DMS53 treated with DMSO at 0.1 percent for 48 hours (cell line): ENCODE measurements around the gene TMEM250.

Experiments used
- DNase-seq: peaks from one replicate; lab custom pipeline; 2025; ENCODE audit not compliant: unreplicated experiment; lab: John Stamatoyannopoulos, UW

Gene TMEM250

GRCh38 chr9:136096505-136097001 lies 22.1 kb downstream of the TMEM250 start:
- DNase-seq: no peak

DNA sequence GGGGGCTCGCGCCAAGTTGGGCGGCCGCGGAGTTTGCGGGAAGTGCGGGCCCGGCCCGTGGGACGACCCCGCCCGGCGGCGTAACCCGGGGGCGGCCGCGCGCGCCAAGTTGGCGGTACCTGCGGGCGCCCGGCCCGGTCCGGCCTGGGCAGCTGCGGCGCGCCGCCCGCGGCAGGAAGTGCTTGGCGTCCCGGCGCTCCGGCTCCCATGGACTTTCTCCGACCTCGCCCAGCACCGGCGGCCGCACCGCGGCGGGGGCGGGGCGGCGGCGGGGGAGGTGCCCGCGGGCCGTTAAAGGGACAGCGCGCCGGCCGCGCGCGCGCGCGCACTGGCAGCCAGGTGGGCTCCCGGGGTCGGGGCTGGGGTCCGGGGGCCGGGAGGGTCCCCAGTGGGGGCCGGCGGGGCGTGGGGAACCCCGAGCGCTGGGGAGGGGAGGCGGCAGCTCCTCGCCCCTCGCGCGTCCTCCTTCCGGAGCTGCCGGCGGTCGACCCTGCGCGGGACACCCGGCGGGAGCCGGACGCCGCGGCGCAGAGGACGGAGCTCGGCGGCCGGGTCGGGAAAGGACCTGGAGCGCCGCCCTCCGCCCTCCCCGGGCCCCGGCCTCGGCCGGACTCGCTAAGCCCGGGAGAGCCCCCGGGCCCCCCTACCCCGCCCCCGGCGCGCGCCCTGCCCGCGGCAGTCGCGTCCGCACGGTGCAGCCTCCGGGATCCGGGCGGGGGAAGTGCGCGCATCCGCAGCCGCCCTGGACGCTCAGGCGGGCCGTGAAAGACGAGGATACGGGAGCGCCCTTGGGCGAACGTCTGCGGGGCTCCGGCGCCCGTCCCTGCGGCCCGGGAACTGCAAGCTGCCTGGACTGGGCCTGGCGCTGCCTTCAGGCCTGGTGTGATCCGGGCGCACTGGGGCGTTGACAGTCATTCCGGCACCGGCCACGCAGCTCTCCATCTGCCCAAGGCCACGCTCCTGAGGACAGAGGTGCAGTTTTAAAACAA lies 23.3 kb downstream of the TMEM250 start, which contains the start of gene NACC2:
Gene NACC2, minus strand, starts transcription at position 220 of the 989 bp plus-strand sequence. CDS start 44,768 bp downstream, outside the sequence.
- peak; percentile 36 for DNase-seq

GRCh38 chr9:136093995-136094881 lies 24.4 kb downstream of the TMEM250 start:
- DNase-seq: no peak

GRCh38 chr9:136093346-136093986 lies 25.2 kb downstream of the TMEM250 start:
- DNase-seq: no peak

GRCh38 chr9:136092741-136093140 lies 25.9 kb downstream of the TMEM250 start:
- DNase-seq: no peak

GRCh38 chr9:136092353-136092650 lies 26.4 kb downstream of the TMEM250 start:
- DNase-seq: no peak

GRCh38 chr9:136091582-136092352 lies 26.9 kb downstream of the TMEM250 start:
- DNase-seq: no peak

DNA sequence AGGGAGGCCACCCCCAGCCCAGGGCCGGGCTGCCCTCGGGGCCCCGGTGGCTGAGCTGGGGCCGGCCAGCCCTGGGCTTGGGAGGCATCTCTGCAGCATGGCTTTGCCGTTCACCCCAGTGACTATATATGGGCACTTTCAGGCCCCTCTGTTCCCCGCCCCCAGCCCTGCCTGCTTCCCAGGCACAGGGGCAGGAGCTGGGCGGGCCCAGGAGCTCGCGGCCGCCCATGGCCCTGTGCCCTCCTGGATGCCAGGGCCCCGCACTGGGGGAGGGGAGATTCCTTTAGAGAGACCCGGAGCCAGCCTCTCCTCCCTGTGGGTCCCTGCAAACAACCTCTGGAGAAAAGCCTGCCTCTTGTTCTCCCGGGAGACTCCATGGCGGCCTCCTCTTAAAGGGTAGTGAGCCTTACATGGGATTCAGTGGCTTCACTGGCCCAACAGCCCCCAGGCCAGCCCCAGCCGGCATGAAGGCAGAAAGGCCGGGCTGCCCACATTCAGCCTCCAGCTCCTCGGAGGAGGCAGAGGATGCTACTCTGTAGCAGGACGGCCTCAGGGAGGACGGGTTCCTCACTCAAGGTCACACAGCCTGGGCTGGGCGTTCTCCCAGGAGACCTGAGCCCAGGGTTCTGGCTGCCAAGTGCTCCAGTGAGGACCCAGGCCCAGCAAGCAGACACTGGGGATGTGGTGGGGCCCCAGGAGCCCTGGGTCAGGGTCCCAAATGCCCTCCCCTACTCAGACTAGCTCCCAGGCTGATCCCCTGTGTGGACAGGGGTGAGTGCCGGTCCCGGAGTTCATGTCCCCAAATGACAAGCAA lies 27.7 kb downstream of the TMEM250 start:
- no peak for DNase-seq

DNA sequence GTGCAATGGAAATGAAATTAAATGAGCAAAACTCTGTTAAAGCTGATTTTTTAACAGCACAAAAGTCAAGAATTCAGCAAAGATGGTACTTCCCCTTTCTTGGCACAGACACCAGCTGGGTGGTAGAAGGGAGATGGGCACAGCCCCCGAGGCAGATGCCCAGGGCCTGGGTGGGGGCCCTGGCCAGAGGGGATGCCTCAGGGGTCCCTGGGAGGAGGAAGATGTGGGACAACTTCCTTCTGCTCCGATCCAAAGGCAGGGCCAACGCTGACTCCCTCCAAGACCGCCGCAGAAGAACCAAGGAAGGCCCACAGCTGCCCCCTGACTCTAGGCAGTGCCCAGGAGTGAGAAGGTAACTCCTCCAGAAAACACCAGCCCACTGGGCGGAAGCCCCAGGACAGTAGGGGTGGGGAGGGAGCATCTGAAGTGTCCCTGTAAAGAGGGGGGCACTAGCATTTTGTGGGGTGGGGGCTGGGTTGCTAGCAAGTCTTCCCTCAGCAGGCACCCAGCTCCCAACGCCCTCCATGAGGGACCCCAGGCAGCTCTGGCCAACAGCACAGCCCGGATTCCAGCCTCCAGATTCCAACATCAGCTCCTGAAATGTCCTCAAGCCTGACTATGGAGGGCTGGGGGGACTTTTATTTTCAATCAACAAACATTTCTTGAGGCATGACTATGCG lies 28.5 kb downstream of the TMEM250 start:
- DNase-seq: no peak

DNA sequence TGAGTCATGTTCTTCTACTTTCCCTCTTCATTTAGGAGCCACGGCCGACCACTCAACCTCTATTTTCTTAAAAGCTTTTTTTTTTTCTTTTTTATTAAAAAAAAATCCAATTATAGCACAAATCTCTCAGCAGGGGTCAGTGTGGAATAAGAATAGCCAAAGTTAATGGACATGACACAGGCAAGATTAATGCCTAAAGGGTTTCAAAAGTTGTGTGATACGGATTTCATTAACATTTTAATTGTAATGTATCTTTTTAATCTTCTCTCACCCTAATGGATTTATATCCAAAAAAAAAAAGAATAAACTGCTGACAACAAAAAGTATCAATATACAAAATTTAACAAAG lies 29.0 kb downstream of the TMEM250 start:
- DNase-seq: no peak

- no peak for DNase-seq
These were observed 29.6 kb downstream of the TMEM250 start for GRCh38 chr9:136088939-136089696.

DNA sequence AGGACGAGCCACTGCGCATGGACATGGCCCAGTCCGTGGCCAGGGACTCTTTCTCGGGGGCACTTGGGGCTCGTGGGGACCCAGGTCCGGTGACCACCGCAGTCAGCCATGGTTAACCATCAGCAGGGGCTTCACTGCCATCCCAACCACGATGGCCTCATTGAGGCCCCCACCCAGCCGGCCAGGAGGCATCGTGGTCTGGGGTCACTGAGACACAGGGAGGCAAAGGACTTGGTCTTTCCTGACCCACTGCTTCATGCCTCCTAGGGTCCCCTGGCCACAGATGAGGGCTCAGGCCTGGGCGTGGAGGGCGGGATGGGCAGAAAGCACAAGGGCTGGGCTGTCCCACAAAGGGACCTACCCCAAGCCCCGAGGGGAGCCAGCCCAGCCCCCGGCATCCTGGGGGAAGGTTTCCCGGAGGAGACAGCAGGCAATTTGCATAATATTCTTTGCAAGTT lies 30.2 kb downstream of the TMEM250 start:
- DNase-seq: no peak

- no peak for DNase-seq
These were observed 30.8 kb downstream of the TMEM250 start for GRCh38 chr9:136087741-136088480.

- no peak for DNase-seq
These were observed 31.5 kb downstream of the TMEM250 start for GRCh38 chr9:136086951-136087740.

- DNase-seq: no peak
These were observed 32.3 kb downstream of the TMEM250 start for GRCh38 chr9:136086213-136086881.

GRCh38 chr9:136085815-136086212 lies 32.9 kb downstream of the TMEM250 start:
- DNase-seq: no peak
